Measurements from ENCODE around the gene CRY2.

The CRY2 gene

GRCh38 chr11:45877221-45877620, 29.9 kb downstream of the CRY2 start:
- DNase-seq = no peak

- no peak for DNase-seq
Observed at GRCh38 chr11:45877845-45878244, 30.6 kb downstream of the CRY2 start.

- no peak for DNase-seq
Observed at GRCh38 chr11:45879803-45880686, 32.8 kb downstream of the CRY2 start.

GRCh38 chr11:45880772-45881570, 33.7 kb downstream of the CRY2 start:
- no peak for DNase-seq

GRCh38 chr11:45881708-45882368, 34.6 kb downstream of the CRY2 start:
- no peak for DNase-seq

GRCh38 chr11:45884596-45885185, 37.4 kb downstream of the CRY2 start:
- no peak for DNase-seq

- DNase-seq = peak; percentile 66
Observed at GRCh38 chr11:45885274-45885920, 38.1 kb downstream of the CRY2 start, which contains the start of gene MAPK8IP1. MAPK8IP1 (plus strand) TSS chr11:45885651; CDS start chr11:45885821, 170 bp downstream.

GRCh38 chr11:45885921-45886721, 38.8 kb downstream of the CRY2 start:
- no peak for DNase-seq

GRCh38 chr11:45886816-45887520, 39.7 kb downstream of the CRY2 start:
- no peak for DNase-seq

GRCh38 chr11:45887587-45887986, 40.3 kb downstream of the CRY2 start:
- no peak for DNase-seq

GRCh38 chr11:45889555-45889954, 42.3 kb downstream of the CRY2 start:
- DNase-seq = no peak

- no peak for DNase-seq
Observed at GRCh38 chr11:45889966-45890365, 42.7 kb downstream of the CRY2 start.

- DNase-seq = no peak
Observed at GRCh38 chr11:45890886-45891550, 43.7 kb downstream of the CRY2 start.

GRCh38 chr11:45892856-45893255, 45.6 kb downstream of the CRY2 start:
- no peak for DNase-seq

GRCh38 chr11:45894555-45895247, 47.4 kb downstream of the CRY2 start:
- no peak for DNase-seq

GRCh38 chr11:45895553-45896259, 48.4 kb downstream of the CRY2 start:
- no peak for DNase-seq

- peak; percentile 65 for DNase-seq
Observed at GRCh38 chr11:45896422-45896984, 49.2 kb downstream of the CRY2 start.

GRCh38 chr11:45897556-45897955, 50.3 kb downstream of the CRY2 start:
- no peak for DNase-seq
